HCT116 (cell line): ENCODE measurements around the gene KCNN3.

ENCODE experiments used
- CTCF ChIP-seq, 3 experiments: fragments of 200-600 bp in 1 of 3; sonication (generic) in 1 of 3; IDR thresholded peaks in 2 of 3; conservative IDR thresholded peaks in 1 of 3; 2 replicates each; pipeline ENCODE4 v1.5.1; 2012 to 2017; ENCODE audit warnings: low read depth in 2 of 3, low read length in 2 of 3, antibody characterized with exemption in 1 of 3, borderline replicate concordance in 1 of 3, control low read depth in 1 of 3, mild to moderate bottlenecking in 1 of 3, mixed read lengths in 1 of 3, mixed run types in 1 of 3, moderate library complexity in 1 of 3; ENCODE audit not compliant: insufficient read depth in 1 of 3
- POLR2AphosphoS5 ChIP-seq: IDR thresholded peaks from 2 replicates; pipeline ENCODE4 v1.6.1; 2011; ENCODE audit warnings: mild to moderate bottlenecking, low read depth, low read length, moderate library complexity
- YY1 ChIP-seq: IDR thresholded peaks from 2 replicates; pipeline ENCODE4 v1.6.1; 2011; ENCODE audit warnings: low read length, low read depth, moderate library complexity, mild to moderate bottlenecking; ENCODE audit not compliant: insufficient replicate concordance; ENCODE audit errors: extremely low read depth
- TF ChIP-seq, protein P1 (sequence below): IDR thresholded peaks from 2 replicates; pipeline ENCODE4 v1.6.1; 2012

DNA sequence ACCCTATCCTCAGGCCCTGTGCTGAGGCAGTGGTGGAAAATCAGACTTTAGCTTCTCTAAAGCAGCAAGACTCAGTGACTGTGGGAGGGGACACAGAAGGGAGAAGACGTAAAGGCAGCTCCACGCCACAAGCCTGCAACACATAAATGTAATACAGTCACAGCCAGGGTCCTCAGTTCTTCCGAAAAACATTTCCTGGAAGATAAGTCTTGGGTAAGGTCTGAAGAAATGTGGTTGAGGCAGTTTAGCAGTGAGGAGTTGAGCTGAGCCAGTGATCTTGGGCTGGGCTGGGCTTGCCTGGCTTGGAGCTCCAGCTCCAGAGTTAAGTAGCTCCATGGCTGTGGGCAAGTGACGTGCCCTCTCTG is 134.3 kb downstream of the KCNN3 start:
- TF ChIP-seq CTCF (IDR thresholded peaks at IDR 0.05 in 2 of 3, conservative IDR thresholded peaks at IDR 0.05 in 1 of 3; ENCODE audit: borderline replicate concordance in 1 of 3, insufficient read depth in 1 of 3, low read depth in 2 of 3, low read length in 2 of 3): no peak
- TF ChIP-seq, protein P1, sequence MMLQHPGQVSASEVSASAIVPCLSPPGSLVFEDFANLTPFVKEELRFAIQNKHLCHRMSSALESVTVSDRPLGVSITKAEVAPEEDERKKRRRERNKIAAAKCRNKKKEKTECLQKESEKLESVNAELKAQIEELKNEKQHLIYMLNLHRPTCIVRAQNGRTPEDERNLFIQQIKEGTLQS: no peak
- TF ChIP-seq POLR2AphosphoS5: no peak
- TF ChIP-seq YY1: no peak
